Activated naive CD4-positive, alpha-beta T cell treated with anti-CD3 and anti-CD28 coated beads for 36 hours (primary cell): ENCODE results near the gene BTG4. TPM values are rescaled to one million over a fixed set of nuclear protein-coding genes. Genes with fewer than 3 reads are reported as not detected.

Source experiments
- CTCF ChIA-PET: fragments of 350-600 bp; sonication (Branson Sonifier 250); formaldehyde crosslinking; loops from one replicate; lab custom pipeline; 2021; ENCODE audit warnings: antibody characterized with exemption; lab: Charles Lee
- DNase-seq: peaks from one replicate; pipeline ENCODE4 v3.0.0-alpha.2; 2020
- H3K27ac Mint-ChIP-seq: one replicate; pipeline ENCODE4 v1.8.0; 2021; ENCODE audit warnings: mild to moderate bottlenecking, mixed read lengths
- H3K27me3 Mint-ChIP-seq: one replicate; pipeline ENCODE4 v1.8.0; 2021; ENCODE audit warnings: low read depth, mixed read lengths
- H3K36me3 Mint-ChIP-seq: one replicate; pipeline ENCODE4 v1.8.0; 2021; ENCODE audit warnings: low read depth, mixed read lengths
- H3K4me1 Mint-ChIP-seq: one replicate; pipeline ENCODE4 v1.8.0; 2021; ENCODE audit warnings: low read depth, mixed read lengths
- H3K4me3 Mint-ChIP-seq: one replicate; pipeline ENCODE4 v1.8.0; 2021; ENCODE audit warnings: mild to moderate bottlenecking, moderate library complexity, mixed read lengths
- H3K9me3 Mint-ChIP-seq: one replicate; pipeline ENCODE4 v1.8.0; 2021; ENCODE audit warnings: mixed read lengths
- intact Hi-C: fragments of 100-400 bp; cut with micrococcal nuclease; formaldehyde crosslinking; loops from one replicate; pipeline ENCODE4 v1.15.1; 2023
- total RNA-seq, 2 experiments: library from RNA; stranded (reverse); gene quantifications; one replicate each; pipeline ENCODE4 v1.2.3, GENCODE V29; 2021

BTG4 gene
- total RNA-seq = not detected

DNA sequence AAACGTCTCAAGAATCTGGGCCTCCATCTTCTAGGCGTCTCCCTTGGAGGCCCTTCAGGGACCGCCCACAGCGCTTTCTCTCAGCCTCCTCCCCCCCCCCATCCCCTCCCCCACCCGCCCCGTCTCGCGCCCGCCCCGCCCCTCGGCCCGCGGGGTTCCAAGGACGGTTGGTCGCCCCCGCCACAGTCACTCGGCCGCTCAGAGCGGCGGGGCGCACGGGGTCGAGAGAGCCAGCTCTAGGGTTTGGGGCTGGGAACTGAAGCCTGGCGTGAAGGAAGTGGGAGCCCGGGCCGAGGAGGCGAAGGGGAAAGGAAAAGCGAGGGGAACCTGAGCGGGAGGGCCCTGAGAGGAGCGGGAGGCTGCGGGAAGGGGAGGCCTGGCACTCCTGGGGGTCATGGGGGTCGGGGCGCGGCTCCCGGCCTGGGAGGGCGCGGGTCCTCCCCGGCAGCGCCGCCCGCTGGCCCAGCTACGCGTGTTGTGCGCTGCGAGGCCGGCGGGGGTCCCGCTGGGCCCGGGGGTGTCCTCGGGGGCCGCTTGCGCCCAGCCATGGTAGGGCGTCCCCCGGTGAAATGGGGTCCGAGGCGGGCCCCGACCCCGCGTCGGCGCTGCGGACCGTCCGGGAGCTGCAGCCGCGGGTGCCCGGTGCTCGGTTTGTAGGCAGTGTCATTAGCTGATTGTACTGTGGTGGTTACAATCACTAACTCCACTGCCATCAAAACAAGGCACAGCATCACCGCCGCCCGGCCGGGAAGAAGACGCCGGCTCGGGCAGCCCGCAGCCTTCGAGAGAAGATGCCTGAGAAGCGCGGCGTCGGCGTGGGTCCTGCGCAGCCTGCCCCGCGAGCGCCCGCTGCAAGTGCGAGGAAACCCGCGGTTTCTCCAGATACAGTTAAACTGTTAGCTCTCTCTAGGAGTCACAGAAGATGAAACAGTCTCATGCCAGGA is at the start of gene BTG4:
BTG4 (minus strand) TSS at position 91 of the 944 bp plus-strand sequence. CDS start 13,610 bp downstream, outside the sequence.
- CTCF ChIA-PET = interaction anchor here (0.9 to 2.2 kb wide), 5 partner anchors 14 to 66 kb away, joined by 3 to 8 read pairs (median 3); no protein-coding TSS in a partner anchor

DNA sequence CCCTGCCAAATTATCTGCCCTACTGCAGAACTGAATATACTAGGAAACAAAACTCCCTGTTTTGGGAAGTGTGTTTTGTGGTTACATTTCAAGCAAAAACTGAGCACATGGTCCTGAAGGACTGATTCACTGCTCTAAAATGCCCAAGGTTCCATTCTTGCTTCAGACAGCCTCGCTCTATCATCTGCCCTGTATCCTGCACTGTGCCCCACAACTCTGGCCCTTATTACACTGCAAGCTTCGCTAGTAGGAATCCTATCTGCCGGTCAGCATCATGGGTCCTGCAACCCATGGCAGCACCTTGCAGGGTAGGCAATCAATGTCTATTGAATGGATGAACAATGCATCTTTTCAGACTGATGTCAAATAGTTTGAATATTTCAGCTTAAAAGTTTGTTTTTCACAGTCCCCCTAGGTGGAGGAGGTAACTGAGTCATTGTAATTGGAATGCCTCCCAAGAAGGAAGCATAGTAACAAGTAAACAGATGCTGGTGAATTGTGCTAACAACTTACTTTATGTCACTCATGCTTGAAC is 49.7 kb upstream of the BTG4 start:
- Mint-ChIP-seq H3K9me3 (no peaks in the 10 kb centered on the region), H3K27me3 (peaks cover 2% of the 10 kb centered on the region), H3K4me1 (no peaks in the 10 kb centered on the region), H3K4me3 (no peak overlapping the region), H3K36me3 (no peaks in the 10 kb centered on the region), H3K27ac (no peak overlapping the region)
- intact Hi-C loops = loop anchor here (10.0 kb wide), 2 partner anchors 423 to 613 kb away; partner anchors contain the start of gene BCO2
- no peak for DNase-seq
- CTCF ChIA-PET = interaction anchor here (0.6 to 5.1 kb wide), 6 partner anchors 11 to 215 kb away, joined by 3 to 22 read pairs (median 4); partner anchors contain the start of gene BTG4

More for the DNA sequence above, at the start of gene BTG4:
- Mint-ChIP-seq H3K4me3 (peak within 1 kb of the TSS; percentile 67), H3K27me3 (peaks cover 39% of the 10 kb centered on the region), H3K4me1 (peaks cover 22% of the 10 kb centered on the region), H3K27ac (no peak within 1 kb of the TSS), H3K9me3 (no peaks in the 10 kb centered on the region), H3K36me3 (no peaks in the 10 kb centered on the region)
- peak; percentile 48 for DNase-seq
- intact Hi-C loops = loop anchor here (1.0 to 5.0 kb wide), 2 partner anchors 19 to 50 kb away; no protein-coding TSS in a partner anchor

DNA sequence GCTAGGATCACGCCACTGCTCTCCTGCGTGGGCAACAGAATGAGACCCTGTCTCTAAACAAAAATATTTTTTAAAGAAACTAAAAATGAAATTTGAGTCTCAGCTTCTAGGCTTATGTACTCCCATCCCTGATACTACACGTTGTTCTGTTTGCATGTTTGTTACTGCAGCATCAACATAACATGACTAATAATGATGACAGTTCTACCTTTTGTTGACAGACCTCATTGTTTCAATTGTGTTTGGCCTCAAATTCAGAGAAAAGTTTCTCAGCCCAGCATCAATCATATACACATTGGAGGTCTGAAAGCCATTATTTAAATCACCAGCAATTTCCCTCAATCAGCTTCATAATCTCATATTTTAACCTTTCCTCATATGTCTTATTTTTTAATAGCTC is 49.1 kb upstream of the BTG4 start:
- CTCF ChIA-PET = interaction anchor here (0.6 to 5.1 kb wide), 4 partner anchors 32 to 216 kb away, joined by 3 to 22 read pairs (median 6); partner anchors contain the start of gene BTG4
- peaks cover 2% of the 10 kb centered on the region for H3K9me3 Mint-ChIP-seq
- DNase-seq = no peak
- H3K4me1 Mint-ChIP-seq = no peaks in the 10 kb centered on the region
- H3K27ac Mint-ChIP-seq = no peak overlapping the region
- H3K36me3 Mint-ChIP-seq = no peaks in the 10 kb centered on the region
- intact Hi-C loops = loop anchor here (10.0 kb wide), 2 partner anchors 423 to 613 kb away; partner anchors contain the start of gene BCO2
- peaks cover 2% of the 10 kb centered on the region for H3K27me3 Mint-ChIP-seq
- no peak overlapping the region for H3K4me3 Mint-ChIP-seq

DNA sequence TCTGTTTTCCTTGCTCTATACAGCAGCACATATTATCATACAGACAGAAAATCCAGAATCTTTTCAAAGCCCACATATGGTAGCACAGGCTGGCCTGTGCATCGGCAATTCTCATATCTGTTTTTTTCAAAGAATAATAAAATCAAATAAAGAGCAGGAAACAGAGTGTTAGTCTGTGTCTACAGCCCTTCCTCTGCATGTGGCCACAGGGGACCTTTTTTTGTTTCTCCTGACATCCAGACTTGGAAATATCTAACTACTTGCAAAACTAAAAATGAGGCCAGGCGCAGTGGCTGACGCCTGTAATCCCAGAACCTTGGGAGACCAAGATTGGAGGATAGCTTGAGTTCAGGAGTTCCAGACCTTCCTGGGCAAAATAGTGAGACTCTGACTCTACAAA is 48.6 kb upstream of the BTG4 start:
- H3K27me3 Mint-ChIP-seq = peaks cover 2% of the 10 kb centered on the region
- peaks cover 5% of the 10 kb centered on the region for H3K9me3 Mint-ChIP-seq
- no peak for DNase-seq
- no peaks in the 10 kb centered on the region for H3K36me3 Mint-ChIP-seq
- H3K4me1 Mint-ChIP-seq = no peaks in the 10 kb centered on the region
- no peak overlapping the region for H3K4me3 Mint-ChIP-seq
- CTCF ChIA-PET = interaction anchor here (2.1 to 5.1 kb wide), 2 partner anchors 107 to 216 kb away, joined by 9 to 22 read pairs; no protein-coding TSS in a partner anchor
- H3K27ac Mint-ChIP-seq = no peak overlapping the region
- intact Hi-C loops = loop anchor here (10.0 kb wide), 2 partner anchors 424 to 614 kb away; partner anchors contain the start of gene BCO2

DNA sequence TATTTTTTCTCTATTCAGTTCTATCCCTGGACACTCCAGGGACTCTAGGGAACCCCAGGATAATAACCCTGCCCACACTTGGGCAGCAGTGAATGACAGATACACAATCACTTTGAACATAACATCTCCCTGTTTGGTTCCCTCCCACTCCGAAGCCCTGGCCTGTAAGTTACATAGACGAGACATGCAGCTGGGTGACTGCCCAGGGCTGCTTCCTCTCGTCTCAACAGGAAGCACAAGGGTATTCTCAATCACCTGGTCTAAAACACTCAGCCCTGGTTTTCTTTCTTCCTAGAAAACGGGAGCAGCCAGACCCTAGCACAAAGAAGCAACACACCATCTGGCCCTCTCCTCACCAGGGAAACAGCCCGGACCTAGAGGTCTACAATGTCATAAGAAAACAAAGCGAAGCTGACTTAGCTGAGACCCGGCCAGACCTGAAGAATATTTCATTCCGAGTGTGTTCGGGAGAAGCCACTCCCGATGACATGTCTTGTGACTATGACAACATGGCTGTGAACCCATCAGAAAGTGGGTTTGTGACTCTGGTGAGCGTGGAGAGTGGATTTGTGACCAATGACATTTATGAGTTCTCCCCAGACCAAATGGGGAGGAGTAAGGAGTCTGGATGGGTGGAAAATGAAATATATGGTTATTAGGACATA is 47.7 kb upstream of the BTG4 start:
- intact Hi-C loops = loop anchor here (10.0 kb wide), 3 partner anchors 275 to 615 kb away; partner anchors contain the start of gene BCO2
- peaks cover 2% of the 10 kb centered on the region for H3K36me3 Mint-ChIP-seq
- CTCF ChIA-PET = interaction anchor here (0.6 to 5.1 kb wide), 2 partner anchors 106 to 609 kb away, joined by 3 to 22 read pairs; no protein-coding TSS in a partner anchor
- H3K4me1 Mint-ChIP-seq = peaks cover 5% of the 10 kb centered on the region
- peaks cover 7% of the 10 kb centered on the region for H3K9me3 Mint-ChIP-seq
- no peak overlapping the region for H3K27ac Mint-ChIP-seq
- no peak for DNase-seq
- H3K4me3 Mint-ChIP-seq = no peak overlapping the region
- peaks cover 5% of the 10 kb centered on the region for H3K27me3 Mint-ChIP-seq

DNA sequence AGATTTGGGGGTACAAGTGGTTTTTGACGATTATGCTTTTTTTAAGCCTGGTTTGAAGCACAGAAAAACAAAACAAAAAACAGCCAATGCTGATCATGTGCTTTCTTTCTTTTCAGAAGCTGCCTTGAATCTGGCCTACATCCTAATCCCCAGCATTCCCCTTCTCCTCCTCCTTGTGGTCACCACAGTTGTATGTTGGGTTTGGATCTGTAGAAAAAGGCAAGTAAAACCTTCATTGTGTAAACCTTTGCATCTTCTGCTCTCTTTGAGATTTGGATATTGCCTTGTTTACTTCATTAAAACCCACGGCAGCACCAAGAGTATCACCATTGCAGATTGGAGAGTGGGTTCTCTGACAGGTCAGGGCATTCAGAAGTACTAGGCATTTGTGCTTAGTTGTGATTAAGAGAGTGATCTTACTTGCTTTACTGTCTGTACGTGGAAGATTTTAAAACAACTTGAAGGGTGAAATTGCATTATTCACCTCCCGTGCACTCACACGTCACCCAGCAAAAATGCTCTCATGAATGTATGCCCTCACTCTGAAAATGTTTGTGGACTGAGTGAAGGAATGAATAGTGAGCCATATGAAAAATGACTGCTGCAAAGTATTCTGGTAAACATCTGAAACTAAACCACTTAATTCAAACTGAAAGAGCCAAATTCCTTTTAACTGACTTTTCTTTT is 45.4 kb upstream of the BTG4 start:
- Mint-ChIP-seq H3K27ac (no peak overlapping the region), H3K36me3 (peaks cover 2% of the 10 kb centered on the region), H3K4me3 (no peak overlapping the region), H3K4me1 (peaks cover 7% of the 10 kb centered on the region), H3K27me3 (peaks cover 8% of the 10 kb centered on the region), H3K9me3 (peaks cover 7% of the 10 kb centered on the region)
- CTCF ChIA-PET = interaction anchor here (0.6 to 0.7 kb wide), 3 partner anchors 112 to 207 kb away, joined by 3 to 4 read pairs (median 3); no protein-coding TSS in a partner anchor
- intact Hi-C loops = loop anchor here (10.0 kb wide), 1 partner anchor 273 kb away; no protein-coding TSS in a partner anchor
- no peak for DNase-seq

DNA sequence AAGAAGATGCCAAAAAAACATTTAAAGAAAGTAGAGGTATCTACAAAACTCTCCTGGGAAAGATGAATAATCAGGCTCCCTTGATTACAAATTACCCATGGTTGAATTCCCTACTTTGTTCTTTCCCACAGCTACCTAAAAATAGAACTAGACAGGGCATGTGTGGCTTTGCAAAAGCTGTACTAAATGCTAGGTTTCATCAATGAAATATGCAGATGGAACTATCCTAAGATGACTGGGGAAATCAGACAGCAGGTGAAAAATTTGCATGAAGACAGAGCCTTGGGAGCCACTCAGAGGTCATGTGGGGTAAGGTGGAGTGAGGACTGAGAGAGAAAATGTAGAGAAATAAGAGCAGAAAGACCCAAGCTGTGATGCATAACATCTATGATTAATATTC is 43.1 kb upstream of the BTG4 start:
- Mint-ChIP-seq H3K4me3 (no peak overlapping the region), H3K4me1 (peaks cover 7% of the 10 kb centered on the region), H3K27me3 (peaks cover 13% of the 10 kb centered on the region), H3K9me3 (peaks cover 7% of the 10 kb centered on the region), H3K36me3 (peaks cover 2% of the 10 kb centered on the region), H3K27ac (no peak overlapping the region)
- intact Hi-C loops = loop anchor here (2.0 to 10.0 kb wide), 2 partner anchors 28 to 270 kb away; no protein-coding TSS in a partner anchor
- DNase-seq = no peak
- CTCF ChIA-PET = interaction anchor here (2.1 kb wide), 1 partner anchor 101 kb away, joined by 8 read pairs; no protein-coding TSS in a partner anchor

DNA sequence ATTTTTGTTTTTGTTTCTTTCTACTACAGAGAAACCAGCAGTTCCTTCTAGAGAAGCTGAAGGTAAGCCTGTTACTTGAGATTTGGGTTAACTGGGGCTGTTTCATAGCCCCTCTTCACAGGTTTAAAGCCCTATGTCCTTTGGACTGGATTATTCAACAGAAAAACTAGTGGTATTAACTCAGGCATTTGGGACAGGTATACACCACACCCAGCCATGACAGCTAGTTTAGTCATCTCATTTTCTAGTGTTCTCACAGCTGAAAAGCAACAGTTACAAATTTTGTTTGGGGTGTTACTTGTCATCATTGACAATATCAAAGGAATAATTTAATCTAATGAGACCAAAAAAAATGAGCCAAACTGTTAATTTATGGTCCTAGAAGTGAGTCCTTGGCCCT is 42.3 kb upstream of the BTG4 start:
- Mint-ChIP-seq H3K4me3 (no peak overlapping the region), H3K9me3 (peaks cover 7% of the 10 kb centered on the region), H3K27ac (no peak overlapping the region), H3K36me3 (peaks cover 2% of the 10 kb centered on the region), H3K27me3 (peaks cover 16% of the 10 kb centered on the region), H3K4me1 (peaks cover 7% of the 10 kb centered on the region)
- no peak for DNase-seq
- intact Hi-C loops = loop anchor here (2.0 to 10.0 kb wide), 2 partner anchors 28 to 270 kb away; no protein-coding TSS in a partner anchor
- CTCF ChIA-PET = interaction anchor here (0.6 to 2.1 kb wide), 4 partner anchors 11 to 222 kb away, joined by 3 to 8 read pairs (median 4); no protein-coding TSS in a partner anchor

DNA sequence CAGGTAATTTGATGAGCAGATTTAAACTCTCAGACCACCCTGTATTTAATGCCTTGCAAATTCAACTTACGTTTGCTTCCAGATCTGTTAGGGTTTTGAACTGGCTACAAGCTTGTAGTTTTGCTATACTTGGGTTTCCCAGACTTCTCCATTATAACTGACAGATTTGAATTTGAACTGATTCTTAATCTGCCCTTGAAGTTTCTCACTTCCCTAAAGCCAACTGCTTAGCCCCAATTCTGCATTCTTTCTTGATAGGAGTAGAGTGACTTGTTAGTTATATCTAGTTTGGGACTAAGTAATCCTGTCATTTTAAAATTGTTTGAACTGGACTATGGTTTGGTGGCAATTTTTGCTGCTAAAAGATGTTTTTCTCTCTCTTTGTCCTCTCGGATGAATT is 38.1 kb upstream of the BTG4 start:
- Mint-ChIP-seq H3K4me1 (peaks cover 4% of the 10 kb centered on the region), H3K36me3 (peaks cover under 1% of the 10 kb centered on the region), H3K9me3 (peaks cover under 1% of the 10 kb centered on the region), H3K27me3 (peaks cover 18% of the 10 kb centered on the region), H3K27ac (no peak overlapping the region), H3K4me3 (no peak overlapping the region)
- intact Hi-C loops = loop anchor here (10.0 kb wide), 1 partner anchor 265 kb away; no protein-coding TSS in a partner anchor
- CTCF ChIA-PET = interaction anchor here (1.0 to 1.4 kb wide), 2 partner anchors 8 to 12 kb away, joined by 4 to 5 read pairs; no protein-coding TSS in a partner anchor
- no peak for DNase-seq

DNA sequence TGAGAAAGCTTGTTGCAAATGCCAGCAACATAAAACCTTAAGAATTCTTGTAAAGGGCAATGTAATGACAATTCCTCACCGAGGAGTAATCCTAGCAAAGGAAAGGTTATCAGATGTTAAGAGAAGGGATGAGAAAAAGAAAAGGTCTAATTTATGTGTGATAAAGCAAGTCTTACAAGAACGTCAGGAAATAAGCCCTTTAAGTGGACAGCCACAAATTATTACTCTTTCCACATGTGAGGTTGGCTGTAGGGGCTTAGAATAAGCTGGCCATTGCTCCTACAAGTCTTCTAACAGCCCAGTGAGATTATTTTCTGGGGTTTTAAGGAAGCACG is 37.6 kb upstream of the BTG4 start:
- CTCF ChIA-PET = no interaction called here
- peaks cover 17% of the 10 kb centered on the region for H3K27me3 Mint-ChIP-seq

More for the DNA sequence above, 37.6 kb upstream of the BTG4 start:
- Mint-ChIP-seq H3K4me1 (peaks cover 2% of the 10 kb centered on the region), H3K36me3 (no peaks in the 10 kb centered on the region), H3K9me3 (no peaks in the 10 kb centered on the region), H3K4me3 (no peak overlapping the region), H3K27ac (no peak overlapping the region)
- no peak for DNase-seq
- intact Hi-C loops = loop anchor here (10.0 kb wide), 1 partner anchor 265 kb away; no protein-coding TSS in a partner anchor
